Mesodermal cell (in vitro differentiated cells): Measurements from ENCODE around the gene ARID5A.

Experiments
- H3K27ac ChIP-seq: 2 replicates; pipeline ENCODE4 v1.7.0; 2013; ENCODE audit warnings: mild to moderate bottlenecking, low read depth, low read length, moderate library complexity; ENCODE audit not compliant: severe bottlenecking
- H3K36me3 ChIP-seq: 2 replicates; pipeline ENCODE4 v1.7.1; 2013; ENCODE audit warnings: mild to moderate bottlenecking, low read length, moderate library complexity; ENCODE audit not compliant: control insufficient read depth, insufficient read depth
- H3K4me1 ChIP-seq: one replicate; pipeline ENCODE4 v1.7.1; 2013; ENCODE audit warnings: mild to moderate bottlenecking, low read length; ENCODE audit not compliant: insufficient read depth, control insufficient read depth, poor library complexity, severe bottlenecking
- H3K4me3 ChIP-seq: 2 replicates; pipeline ENCODE4 v1.7.0; 2013; ENCODE audit warnings: low read length, control low read depth, mild to moderate bottlenecking; ENCODE audit not compliant: insufficient read depth, poor library complexity, severe bottlenecking; ENCODE audit errors: extremely low read depth
- H3K9me3 ChIP-seq: 2 replicates; pipeline ENCODE4 v1.7.1; 2013; ENCODE audit warnings: mild to moderate bottlenecking, low read length, moderate library complexity; ENCODE audit not compliant: control insufficient read depth
- WGBS, 2 experiments: methylation state at CpG; one replicate each; pipeline ENCODE4 v1.1.5; 2013; ENCODE audit warnings: missing lambda C conversion rate in 2 of 2; ENCODE audit not compliant: insufficient coverage in 2 of 2; 5-methylcytosine and 5-hydroxymethylcytosine counted together

ARID5A gene

GRCh38 chr2:96528006-96528699 lies 8.4 kb upstream of the ARID5A start:
- WGBS, 2 experiments, result 70 to 78% methylated on average over 6 to 11 of the region's 14 CpGs
- peak overlapping the region; percentile 22 for H3K4me3 ChIP-seq

GRCh38 chr2:96528700-96529375 lies 7.7 kb upstream of the ARID5A start:
- peaks cover 35% of the 10 kb centered on the region for H3K4me1 ChIP-seq

More at GRCh38 chr2:96528006-96528699, 8.4 kb upstream of the ARID5A start:
- Histone ChIP-seq H3K4me1 (peaks cover 29% of the 10 kb centered on the region), H3K9me3 (no peaks in the 10 kb centered on the region), H3K27ac (peak overlapping the region; percentile 29), H3K36me3 (no peaks in the 10 kb centered on the region)

GRCh38 chr2:96529376-96530143 lies 7.0 kb upstream of the ARID5A start:
- H3K4me1 ChIP-seq, result peaks cover 39% of the 10 kb centered on the region
- no peaks in the 10 kb centered on the region for H3K36me3 ChIP-seq
- 92 to 99% methylated on average over 9 of the region's 9 CpGs for WGBS, 2 experiments
- H3K9me3 ChIP-seq, result no peaks in the 10 kb centered on the region
- H3K27ac ChIP-seq, result no peak overlapping the region
- H3K4me3 ChIP-seq, result no peak overlapping the region

More at GRCh38 chr2:96528700-96529375, 7.7 kb upstream of the ARID5A start:
- no peak overlapping the region for H3K27ac ChIP-seq
- H3K36me3 ChIP-seq, result no peaks in the 10 kb centered on the region
- 93 to 98% methylated on average over 5 to 8 of the region's 8 CpGs for WGBS, 2 experiments
- H3K9me3 ChIP-seq, result no peaks in the 10 kb centered on the region
- H3K4me3 ChIP-seq, result no peak overlapping the region

- Histone ChIP-seq H3K27ac (no peak overlapping the region), H3K4me1 (peaks cover 39% of the 10 kb centered on the region), H3K9me3 (no peaks in the 10 kb centered on the region), H3K4me3 (no peak overlapping the region), H3K36me3 (no peaks in the 10 kb centered on the region)
- 82 to 88% methylated on average over 6 of the region's 6 CpGs for WGBS, 2 experiments
Observed at GRCh38 chr2:96530144-96530430, 6.5 kb upstream of the ARID5A start.

GRCh38 chr2:96530474-96531357 lies 5.8 kb upstream of the ARID5A start:
- H3K9me3 ChIP-seq, result no peaks in the 10 kb centered on the region
- peaks cover 39% of the 10 kb centered on the region for H3K4me1 ChIP-seq
- H3K27ac ChIP-seq, result no peak overlapping the region
- 87 to 88% methylated on average over 15 to 16 of the region's 16 CpGs for WGBS, 2 experiments
- no peaks in the 10 kb centered on the region for H3K36me3 ChIP-seq
- H3K4me3 ChIP-seq, result no peak overlapping the region

GRCh38 chr2:96531366-96531765 lies 5.2 kb upstream of the ARID5A start:
- peak overlapping the region; percentile 82 for H3K27ac ChIP-seq
- H3K36me3 ChIP-seq, result no peaks in the 10 kb centered on the region
- WGBS, 2 experiments, result 87 to 100% methylated on average over 4 of the region's 9 CpGs
- no peaks in the 10 kb centered on the region for H3K9me3 ChIP-seq
- no peak overlapping the region for H3K4me3 ChIP-seq
- peaks cover 39% of the 10 kb centered on the region for H3K4me1 ChIP-seq

GRCh38 chr2:96531872-96532505 lies 4.6 kb upstream of the ARID5A start:
- Histone ChIP-seq H3K27ac (peak overlapping the region; percentile 82), H3K4me3 (peak overlapping the region; percentile 18), H3K36me3 (no peaks in the 10 kb centered on the region), H3K4me1 (peaks cover 39% of the 10 kb centered on the region), H3K9me3 (no peaks in the 10 kb centered on the region)
- WGBS, 2 experiments, result 5 to 8% methylated on average over 10 to 11 of the region's 23 CpGs

GRCh38 chr2:96532641-96533291 lies 3.8 kb upstream of the ARID5A start:
- no peaks in the 10 kb centered on the region for H3K9me3 ChIP-seq
- H3K36me3 ChIP-seq, result no peaks in the 10 kb centered on the region
- peaks cover 38% of the 10 kb centered on the region for H3K4me1 ChIP-seq
- WGBS, 2 experiments, result 89 to 93% methylated on average over 4 to 5 of the region's 7 CpGs
- H3K4me3 ChIP-seq, result no peak overlapping the region
- H3K27ac ChIP-seq, result peak overlapping the region; percentile 82

- Histone ChIP-seq H3K9me3 (no peaks in the 10 kb centered on the region), H3K4me1 (peaks cover 31% of the 10 kb centered on the region), H3K4me3 (no peak overlapping the region), H3K36me3 (no peaks in the 10 kb centered on the region), H3K27ac (no peak overlapping the region)
- WGBS, 2 experiments, result 71 to 72% methylated on average over 3 to 4 of the region's 8 CpGs
Observed at GRCh38 chr2:96533292-96534073, 3.1 kb upstream of the ARID5A start.
